Esophagus muscularis mucosa (tissue), 4 donors: ENCODE results near the gene DSG4. TPM values are rescaled to one million over a fixed set of nuclear protein-coding genes. Genes with fewer than 3 reads are reported as not detected.

ENCODE experiments used
- DNase-seq: peaks from one replicate; pipeline ENCODE4 v3.0.0-alpha.2; 2017; ENCODE audit errors: extremely low spot score
- H3K27ac ChIP-seq, 4 donors: fragments of 200-600 bp; sonication (generic); replicated peaks in 1 of 4; 1 replicate in 3 of 4; 2 replicates in 1 of 4; pipeline ENCODE4 v1.5.1; 2016 to 2019; ENCODE audit warnings: mild to moderate bottlenecking in 1 of 4
- H3K27me3 ChIP-seq, 4 donors: fragments of 200-600 bp; sonication (generic); one replicate each; pipeline versions ENCODE4 v1.5.1 to v1.6.0; 2016 to 2019
- H3K36me3 ChIP-seq, 4 donors: fragments of 200-600 bp; sonication (generic); one replicate each; pipeline ENCODE4 v1.5.1; 2016 to 2019
- H3K4me1 ChIP-seq, 4 donors: fragments of 200-600 bp; sonication (generic); one replicate each; pipeline ENCODE4 v1.5.1; 2016 to 2019
- H3K4me3 ChIP-seq, 4 donors: fragments of 200-600 bp; sonication (generic); 1 replicate in 2 of 4; 2 replicates in 2 of 4; pipeline ENCODE4 v1.5.1; 2016 to 2019; ENCODE audit warnings: mild to moderate bottlenecking in 4 of 4, moderate library complexity in 1 of 4
- H3K9me3 ChIP-seq, 4 donors: fragments of 200-600 bp; sonication (generic); 1 replicate in 3 of 4; 2 replicates in 1 of 4; pipeline ENCODE4 v1.5.1; 2016 to 2019
- CTCF ChIP-seq, 3 experiments: fragments of 200-600 bp in 2 of 3; fragments of 450-650 bp in 1 of 3; sonication (generic) in 2 of 3; IDR thresholded peaks; one replicate each; pipeline ENCODE4 v1.5.1; 2017 to 2019; ENCODE audit warnings: antibody characterized with exemption in 3 of 3, mild to moderate bottlenecking in 2 of 3, moderate library complexity in 1 of 3
- EP300 ChIP-seq: sonication (generic); formaldehyde crosslinking; IDR thresholded peaks from one replicate; pipeline ENCODE4 v1.6.1; 2017; ENCODE audit warnings: antibody characterized with exemption
- POLR2A ChIP-seq: fragments of 450-650 bp; IDR thresholded peaks from one replicate; pipeline ENCODE4 v1.6.1; 2017; ENCODE audit warnings: antibody characterized with exemption, moderate library complexity, mild to moderate bottlenecking, low read depth
- POLR2AphosphoS5 ChIP-seq, 2 donors: sonication (generic); formaldehyde crosslinking; IDR thresholded peaks; one replicate each; pipeline ENCODE4 v1.6.1; 2017; ENCODE audit warnings: antibody characterized with exemption in 2 of 2
- WGBS: methylation state at CpG from one replicate; pipeline ENCODE4 v1.1.5; 2018; 5-methylcytosine and 5-hydroxymethylcytosine counted together
- intact Hi-C: fragments of 100-400 bp; cut with DNase I; formaldehyde crosslinking; loops from one replicate; pipeline ENCODE4 v1.15.1; 2023
- total RNA-seq, 4 donors: library from RNA; depleted of rRNA; stranded (reverse); fragments of >200 nt; gene quantifications; one replicate each; pipeline versions ENCODE4 v1.1.0 to v1.2.1, GENCODE V29; 2016

DSG4 gene
- total RNA-seq, 4 donors from 2014 or later, result not detected

- TF ChIP-seq POLR2A, result no peak
- no peak for TF ChIP-seq POLR2AphosphoS5 (IDR thresholded peaks at IDR 0.05)
- TF ChIP-seq CTCF (IDR thresholded peaks at IDR 0.05), result no peak
- TF ChIP-seq EP300, result no peak
- no peak for DNase-seq
- Histone ChIP-seq H3K27me3 (peaks cover 0 to 4% (median 0%) of the 10 kb centered on the region in 4 donors), H3K4me1 (peaks cover 0 to 11% (median 0%) of the 10 kb centered on the region in 4 donors), H3K4me3 (no peak overlapping the region), H3K36me3 (no peaks in the 10 kb centered on the region), H3K27ac (no peak overlapping the region), H3K9me3 (no peaks in the 10 kb centered on the region)
- intact Hi-C loops, result no loop called here
- WGBS, result 53% methylated on average over 6 of the region's 6 CpGs
Measured at GRCh38 chr18:31401156-31402025, 24.8 kb downstream of the DSG4 start.

GRCh38 chr18:31402026-31402373 is 25.4 kb downstream of the DSG4 start:
- H3K4me1 ChIP-seq, result peaks cover 0 to 8% (median 0%) of the 10 kb centered on the region in 4 donors
- intact Hi-C loops, result no loop called here
- H3K4me3 ChIP-seq, result no peak overlapping the region
- no peak overlapping the region for H3K27ac ChIP-seq
- no peaks in the 10 kb centered on the region for H3K9me3 ChIP-seq
- no peak for DNase-seq
- H3K27me3 ChIP-seq, result peaks cover 0 to 4% (median 0%) of the 10 kb centered on the region in 4 donors
- no peaks in the 10 kb centered on the region for H3K36me3 ChIP-seq
- TF ChIP-seq CTCF (IDR thresholded peaks at IDR 0.05) (no peak), EP300 (no peak), POLR2A (no peak), POLR2AphosphoS5 (IDR thresholded peaks at IDR 0.05) (no peak)

GRCh38 chr18:31403409-31403808 is 26.8 kb downstream of the DSG4 start:
- Histone ChIP-seq H3K27me3 (peaks cover 0 to 4% (median 0%) of the 10 kb centered on the region in 4 donors), H3K36me3 (no peaks in the 10 kb centered on the region), H3K4me1 (no peaks in the 10 kb centered on the region), H3K4me3 (no peak overlapping the region), H3K27ac (no peak overlapping the region), H3K9me3 (no peaks in the 10 kb centered on the region)
- no peak for DNase-seq
- intact Hi-C loops, result no loop called here
- TF ChIP-seq POLR2A (no peak), CTCF (IDR thresholded peaks at IDR 0.05) (no peak), POLR2AphosphoS5 (IDR thresholded peaks at IDR 0.05) (no peak), EP300 (no peak)
- WGBS, result 68% methylated on average over 2 of the region's 2 CpGs

- TF ChIP-seq POLR2A (no peak), POLR2AphosphoS5 (IDR thresholded peaks at IDR 0.05) (no peak), CTCF (IDR thresholded peaks at IDR 0.05) (no peak), EP300 (no peak)
- no peaks in the 10 kb centered on the region for H3K9me3 ChIP-seq
- H3K4me1 ChIP-seq, result no peaks in the 10 kb centered on the region
- H3K27ac ChIP-seq, result no peak overlapping the region
- DNase-seq, result no peak
- no peak overlapping the region for H3K4me3 ChIP-seq
- H3K27me3 ChIP-seq, result peaks cover 0 to 4% (median 0%) of the 10 kb centered on the region in 4 donors
- intact Hi-C loops, result no loop called here
- no peaks in the 10 kb centered on the region for H3K36me3 ChIP-seq
- WGBS, result 82% methylated on average over 3 of the region's 3 CpGs
Measured at GRCh38 chr18:31407649-31408048, 31.1 kb downstream of the DSG4 start.
